HG03439 (cell line): ENCODE measurements around the gene ANGEL2.
"Not testable (repeated sequence)": the region's sequence is repeated elsewhere in the genome, so short reads cannot be mapped to it uniquely, and the experiment has no call there.

Experiments
- ATAC-seq: cut with Tn5 transposase; IDR thresholded peaks from one replicate; pipeline ENCODE4 v1.9.1; 2021; ENCODE audit warnings: mild to moderate bottlenecking, moderate library complexity; ENCODE audit not compliant: unreplicated experiment

ANGEL2 gene

GRCh38 chr1:213020016-213020415 lies 4.3 kb upstream of the ANGEL2 start:
- no peak for ATAC-seq

- no peak for ATAC-seq
These were observed 3.8 kb upstream of the ANGEL2 start for GRCh38 chr1:213019450-213019849.

GRCh38 chr1:213017447-213018273 lies 2.0 kb upstream of the ANGEL2 start:
- no peak for ATAC-seq

DNA sequence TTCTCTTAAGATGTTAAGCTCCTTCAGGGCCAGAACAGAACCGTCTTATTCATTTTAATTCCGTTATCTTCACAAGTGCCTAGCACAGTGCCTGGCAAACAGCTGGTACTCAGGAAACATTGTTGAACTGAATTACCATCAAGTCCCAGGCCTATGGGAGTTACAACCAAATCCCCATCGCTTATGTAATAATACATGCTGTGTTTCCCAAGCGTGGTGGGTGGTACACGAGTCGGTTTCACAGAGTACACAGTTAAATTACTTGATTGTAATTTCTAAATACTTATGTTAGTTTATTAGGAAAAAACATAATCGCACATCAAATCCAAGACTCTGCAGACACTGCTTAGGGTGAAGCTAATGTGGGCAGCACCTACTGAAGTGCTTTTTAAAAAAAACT lies 1.0 kb downstream of the ANGEL2 start:
- no peak for ATAC-seq

- ATAC-seq: no peak
These were observed 7.1 kb downstream of the ANGEL2 start for GRCh38 chr1:213008564-213008963.

DNA sequence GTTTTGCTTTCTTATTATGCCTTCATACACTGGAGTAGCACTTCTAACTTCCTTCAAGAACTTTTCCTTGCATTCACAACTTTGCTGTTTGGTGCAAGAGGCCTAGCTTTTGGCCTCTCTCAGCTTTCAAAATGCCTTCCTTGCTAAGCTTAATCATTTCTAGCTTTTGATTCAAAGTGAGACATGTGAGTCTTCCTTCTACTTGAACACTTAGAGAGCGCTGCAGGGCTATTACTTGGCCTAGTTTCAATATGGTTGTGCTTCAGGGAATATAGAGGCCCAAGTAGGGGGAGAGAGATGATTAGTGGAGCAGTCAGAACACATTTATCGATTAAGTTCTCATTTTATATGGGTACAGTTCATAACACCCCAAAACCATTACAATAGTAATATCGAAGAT lies 12.4 kb downstream of the ANGEL2 start:
- peak; percentile 58 for ATAC-seq

DNA sequence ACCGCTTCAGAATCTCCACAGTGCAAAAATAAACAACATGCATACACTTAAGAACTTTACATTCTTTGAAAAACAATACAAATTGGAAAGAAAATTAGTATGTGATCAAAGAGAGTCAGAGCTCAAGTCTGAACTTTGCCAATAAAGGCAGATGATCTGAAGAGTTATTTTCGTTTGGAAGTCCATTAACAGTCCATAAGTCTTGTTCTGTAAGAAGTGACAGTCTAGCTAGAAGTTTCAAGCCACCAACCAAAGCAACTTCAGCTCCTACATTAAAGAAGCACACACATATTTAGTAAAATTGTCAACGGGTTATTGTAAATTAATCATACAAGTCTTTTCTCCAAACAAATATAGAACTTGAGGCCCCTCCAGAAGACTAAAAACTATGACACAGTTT lies 20.7 kb downstream of the ANGEL2 start:
- ATAC-seq: no peak

DNA sequence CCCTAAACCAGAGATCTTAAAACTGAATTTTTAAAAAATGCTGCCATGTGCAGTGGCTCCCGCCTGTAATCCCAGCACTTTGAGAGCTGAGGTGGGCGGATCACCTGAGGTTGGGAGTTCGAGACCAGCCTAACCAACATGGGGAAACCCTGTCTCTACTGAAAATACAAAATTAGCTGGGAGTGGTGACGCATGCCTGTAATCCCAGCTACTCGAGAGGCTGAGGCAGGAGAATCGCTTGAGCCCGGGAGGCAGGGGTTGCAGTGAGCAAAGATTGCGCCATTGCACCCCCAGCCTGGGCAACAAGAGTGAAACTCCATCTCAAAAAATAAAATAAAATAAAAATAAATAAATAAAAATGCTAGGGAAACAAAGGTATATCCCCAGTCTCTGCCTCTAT lies 21.7 kb downstream of the ANGEL2 start:
- ATAC-seq: not testable (repeated sequence)

DNA sequence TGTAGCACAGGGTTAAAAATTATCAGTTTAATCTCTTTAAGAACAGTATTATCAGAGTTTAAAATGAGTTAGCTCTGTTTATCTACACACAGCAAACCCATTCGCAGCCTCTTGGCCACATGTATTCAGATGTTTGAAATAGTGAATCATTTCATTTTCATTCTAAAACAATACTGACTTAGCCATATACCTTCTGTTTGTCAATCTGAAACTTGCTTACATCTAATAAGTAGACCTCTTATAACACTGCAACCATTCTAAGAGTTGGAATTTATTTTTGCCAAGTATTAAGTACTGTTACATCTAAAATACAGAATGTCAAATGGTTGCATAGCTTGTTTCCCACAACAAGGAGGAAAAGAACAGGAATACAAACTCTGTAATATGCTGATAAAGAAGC lies 25.4 kb downstream of the ANGEL2 start:
- no peak for ATAC-seq

GRCh38 chr1:212987702-212988322 lies 27.9 kb downstream of the ANGEL2 start:
- no peak for ATAC-seq

- ATAC-seq: no peak
These were observed 29.1 kb downstream of the ANGEL2 start for GRCh38 chr1:212986551-212986950.

DNA sequence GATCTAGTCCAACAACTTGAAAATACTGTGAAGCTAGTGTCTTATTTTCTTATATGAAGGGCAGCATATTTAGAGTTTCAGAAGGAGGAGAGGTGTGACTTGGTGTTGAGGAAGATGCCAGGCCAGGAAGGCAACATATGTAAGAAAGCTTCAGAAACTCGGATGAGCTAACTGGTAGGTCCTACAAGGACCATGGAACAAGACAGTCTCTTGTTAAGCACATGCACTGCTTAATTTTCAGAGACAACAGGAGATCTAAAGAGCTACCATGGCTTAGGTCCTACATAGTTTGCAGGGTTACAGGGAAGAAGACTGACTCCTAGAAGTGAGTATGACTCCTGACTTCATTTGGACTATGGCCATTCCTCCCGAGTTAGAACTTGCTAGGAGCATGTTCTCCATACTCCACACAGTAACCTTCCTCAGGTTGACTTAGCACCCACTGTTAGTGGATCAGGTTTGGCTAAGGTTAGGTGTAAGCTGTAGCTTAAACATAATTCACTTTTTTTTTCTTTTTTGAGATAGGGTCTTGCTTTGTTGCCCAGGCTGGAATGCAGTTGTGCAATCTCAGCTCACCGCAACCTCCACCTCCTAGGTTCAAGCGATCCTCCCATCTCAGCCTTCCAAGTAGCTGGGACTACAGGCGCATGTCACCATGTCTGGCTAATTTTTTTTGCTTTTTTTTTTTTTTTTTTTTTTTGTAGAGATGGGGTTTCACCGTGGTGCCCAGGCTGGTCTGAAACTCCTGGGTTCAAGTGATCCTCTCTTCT lies 31.0 kb downstream of the ANGEL2 start:
- no peak for ATAC-seq

DNA sequence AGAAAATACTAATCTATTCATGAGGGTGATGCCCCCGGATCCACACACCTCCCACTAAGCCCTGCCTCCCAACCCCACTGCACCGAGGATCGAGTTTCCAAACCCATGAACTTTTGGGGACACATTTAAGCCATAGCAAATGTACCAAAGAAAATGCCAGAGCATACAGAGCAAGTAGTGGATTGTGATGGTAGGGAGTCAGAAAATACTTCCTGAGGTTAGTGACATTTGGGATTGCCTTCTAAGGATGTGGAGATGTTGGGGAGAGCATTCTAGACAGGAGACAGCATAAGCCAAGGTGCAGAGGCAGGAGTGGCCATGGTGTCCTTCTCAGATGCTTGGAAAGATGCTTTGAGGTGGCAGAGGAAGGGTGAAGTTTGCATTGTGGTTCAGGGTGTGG lies 32.2 kb downstream of the ANGEL2 start:
- no peak for ATAC-seq

GRCh38 chr1:212982430-212983152 lies 33.1 kb downstream of the ANGEL2 start:
- ATAC-seq: no peak

DNA sequence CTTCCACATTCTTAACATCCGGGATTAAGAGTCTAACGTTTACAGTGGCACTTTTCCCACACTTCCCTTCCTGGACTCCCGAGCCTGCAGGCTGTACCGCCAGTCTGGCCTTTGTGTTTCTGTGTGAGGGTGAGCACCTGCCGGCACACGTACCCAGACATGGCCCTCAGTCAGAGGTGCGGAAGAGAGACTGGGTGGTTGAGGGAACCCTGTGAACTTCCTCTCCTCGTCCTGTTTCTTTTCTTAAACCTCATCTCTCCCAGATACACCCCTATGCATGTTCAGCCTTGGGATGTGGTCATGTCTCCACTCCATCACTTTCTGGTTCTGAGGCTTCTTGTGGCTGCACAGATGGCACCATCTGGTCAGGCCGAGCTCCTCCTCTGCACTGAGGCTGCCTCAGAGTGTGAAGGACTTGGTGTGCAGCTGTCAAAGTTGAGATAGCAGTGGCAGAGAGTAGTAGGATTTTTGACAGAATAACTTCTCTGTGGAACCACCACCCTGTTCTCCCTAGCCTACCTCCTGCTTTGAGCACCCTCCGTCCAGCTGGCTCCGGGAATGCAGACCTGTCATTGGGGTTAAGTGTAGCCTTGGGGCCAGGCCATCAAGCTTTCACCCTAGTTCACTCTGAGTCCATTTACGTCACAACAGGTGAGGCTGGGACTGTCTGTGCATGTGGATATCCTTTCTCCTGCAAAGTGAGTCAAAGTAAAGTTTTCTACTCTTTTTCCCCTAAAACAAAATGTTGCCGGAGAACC lies 33.9 kb downstream of the ANGEL2 start:
- ATAC-seq: no peak

GRCh38 chr1:212981025-212981495 lies 34.6 kb downstream of the ANGEL2 start:
- no peak for ATAC-seq

GRCh38 chr1:212980123-212980785 lies 35.4 kb downstream of the ANGEL2 start:
- peak; percentile 9 for ATAC-seq

GRCh38 chr1:212979340-212980122 lies 36.1 kb downstream of the ANGEL2 start:
- peak; percentile 70 for ATAC-seq
